GM23338 (cell line): ENCODE measurements around the gene MRPL34. TPM values are rescaled to one million over a fixed set of nuclear protein-coding genes. Genes with fewer than 3 reads are reported as not detected.

ENCODE experiments used
- ATAC-seq: fragments of 200-7000 bp; cut with Tn5 transposase; 3 replicates; pipeline ENCODE4 v1.9.1; 2020
- DNase-seq: peaks from one replicate; pipeline ENCODE4 v3.0.0-alpha.2; 2015; ENCODE audit warnings: low spot score
- H2AFZ ChIP-seq: fragments of 200-600 bp; sonication (generic); 2 replicates; pipeline ENCODE4 v1.8.0; 2016; ENCODE audit warnings: antibody characterized with exemption, mild to moderate bottlenecking, moderate library complexity
- H3F3A ChIP-seq: fragments of 200-600 bp; sonication (generic); replicated peaks from 2 replicates; pipeline ENCODE4 v1.8.0; 2017; ENCODE audit warnings: antibody characterized with exemption, mixed run types, low read depth
- H3K27ac ChIP-seq: fragments of 200-600 bp; sonication (generic); 2 replicates; pipeline ENCODE4 v1.6.1; 2016; ENCODE audit warnings: low read depth
- H3K27me3 ChIP-seq: fragments of 200-600 bp; sonication (generic); 2 replicates; pipeline ENCODE4 v1.8.0; 2016; ENCODE audit warnings: mild to moderate bottlenecking, mixed run types, moderate library complexity; ENCODE audit not compliant: insufficient read depth
- H3K36me3 ChIP-seq: fragments of 200-600 bp; sonication (generic); 2 replicates; pipeline ENCODE4 v1.8.0; 2016; ENCODE audit warnings: mild to moderate bottlenecking; ENCODE audit not compliant: insufficient read depth
- H3K4me1 ChIP-seq: fragments of 200-600 bp; sonication (generic); 2 replicates; pipeline ENCODE4 v1.8.0; 2016; ENCODE audit warnings: mild to moderate bottlenecking, moderate library complexity; ENCODE audit not compliant: insufficient read depth
- H3K4me2 ChIP-seq: fragments of 200-600 bp; sonication (generic); 2 replicates; pipeline ENCODE4 v1.7.1; 2017; ENCODE audit warnings: mixed run types
- H3K4me3 ChIP-seq: fragments of 200-600 bp; sonication (generic); 2 replicates; pipeline ENCODE4 v1.6.1; 2016; ENCODE audit warnings: mixed run types
- H3K79me2 ChIP-seq: fragments of 200-600 bp; sonication (generic); replicated peaks from 2 replicates; pipeline ENCODE4 v1.8.0; 2017; ENCODE audit warnings: mild to moderate bottlenecking; ENCODE audit not compliant: insufficient read depth
- H3K9me2 ChIP-seq: fragments of 200-600 bp; sonication (generic); 2 replicates; pipeline ENCODE4 v1.8.0; 2017; ENCODE audit not compliant: insufficient read depth
- H4K20me1 ChIP-seq: fragments of 200-600 bp; sonication (generic); replicated peaks from 2 replicates; pipeline ENCODE4 v1.8.0; 2017; ENCODE audit warnings: mild to moderate bottlenecking; ENCODE audit not compliant: insufficient read depth
- H3K27ac Mint-ChIP-seq: 2 replicates; pipeline ENCODE4 v1.8.0; 2020; ENCODE audit warnings: inconsistent platforms, mild to moderate bottlenecking, moderate library complexity, mixed read lengths
- H3K27me3 Mint-ChIP-seq: 3 replicates; pipeline ENCODE4 v1.8.0; 2022; ENCODE audit warnings: low read depth, mild to moderate bottlenecking, moderate library complexity, mixed read lengths, inconsistent platforms; ENCODE audit not compliant: insufficient read depth, poor library complexity
- H3K36me3 Mint-ChIP-seq: 3 replicates; pipeline ENCODE4 v1.8.0; 2021; ENCODE audit warnings: low read depth, mild to moderate bottlenecking, inconsistent platforms, moderate library complexity, mixed read lengths
- H3K4me1 Mint-ChIP-seq: 3 replicates; pipeline ENCODE4 v1.8.0; 2020; ENCODE audit warnings: mild to moderate bottlenecking, inconsistent platforms, mixed read lengths
- H3K4me3 Mint-ChIP-seq: 3 replicates; pipeline ENCODE4 v1.8.0; 2021; ENCODE audit warnings: moderate library complexity, mild to moderate bottlenecking, inconsistent platforms, mixed read lengths
- H3K9me3 Mint-ChIP-seq: 3 replicates; pipeline ENCODE4 v1.8.0; 2020; ENCODE audit warnings: moderate library complexity, mild to moderate bottlenecking, inconsistent platforms, mixed read lengths
- CREB1 ChIP-seq: fragments of 250-450 bp; sonication (Bioruptor Pico); IDR thresholded peaks from 2 replicates; pipeline ENCODE4 v1.5.0; 2020; ENCODE audit warnings: low read depth, mild to moderate bottlenecking, moderate library complexity
- EZH2 ChIP-seq: fragments of 200-600 bp; sonication (generic); IDR thresholded peaks from one replicate; pipeline ENCODE4 v1.8.0; 2017; ENCODE audit warnings: antibody characterized with exemption, mild to moderate bottlenecking, low read depth; ENCODE audit not compliant: unreplicated experiment
- JUNB ChIP-seq: IDR thresholded peaks from one replicate; pipeline ENCODE4 v1.6.1; 2016; ENCODE audit warnings: antibody characterized with exemption; ENCODE audit not compliant: unreplicated experiment
- NANOG ChIP-seq: IDR thresholded peaks from 2 replicates; pipeline ENCODE4 v1.6.1; 2016; ENCODE audit warnings: antibody characterized with exemption, borderline replicate concordance
- POLR2AphosphoS5 ChIP-seq: IDR thresholded peaks from 2 replicates; pipeline ENCODE4 v1.6.1; 2016; ENCODE audit warnings: antibody characterized with exemption, low read depth
- STAT1 ChIP-seq: IDR thresholded peaks from one replicate; pipeline ENCODE4 v1.6.1; 2016; ENCODE audit warnings: antibody characterized with exemption; ENCODE audit not compliant: unreplicated experiment
- ZNF114 ChIP-seq: fragments of 250-450 bp; sonication (Bioruptor Pico); IDR thresholded peaks from 2 replicates; pipeline ENCODE4 v1.5.0; 2020; ENCODE audit warnings: mild to moderate bottlenecking, moderate library complexity
- ZNF331 ChIP-seq: fragments of 250-450 bp; sonication (Bioruptor Pico); IDR thresholded peaks from 2 replicates; pipeline ENCODE4 v1.5.0; 2020; ENCODE audit warnings: low read depth, mild to moderate bottlenecking, moderate library complexity
- polyA plus RNA-seq: library from polyadenylated mRNA; unstranded; fragments of >200 nt; fragmentation: Nextera tagmentation; extraction: Ambion mirVana; gene quantifications from 2 replicates; pipeline ENCODE4 v1.2.1, GENCODE V29; 2016
- total RNA-seq: library from RNA; depleted of rRNA; stranded (reverse); fragments of >200 nt; shearing (Covaris generic); gene quantifications from 2 replicates; pipeline ENCODE4 v1.2.3, GENCODE V29; 2014
- TF ChIP-seq, protein P1 (sequence below): IDR thresholded peaks from 2 replicates; pipeline ENCODE4 v1.6.1; 2016; ENCODE audit warnings: antibody characterized with exemption
- TF ChIP-seq, protein P2 (sequence below): IDR thresholded peaks from one replicate; pipeline ENCODE4 v1.6.1; 2018; ENCODE audit warnings: antibody characterized with exemption; ENCODE audit not compliant: unreplicated experiment
- TF ChIP-seq, protein P3 (sequence below), 2 experiments: fragments of 200-600 bp in 1 of 2; sonication (generic) in 1 of 2; conservative IDR thresholded peaks; 2 replicates each; pipeline versions ENCODE4 v1.5.1 to v1.6.1; 2016 to 2017; ENCODE audit warnings: antibody characterized with exemption in 2 of 2, low read depth in 2 of 2, mild to moderate bottlenecking in 2 of 2, moderate library complexity in 1 of 2

The MRPL34 gene
- total and polyA plus RNA-seq, 2 experiments from 2014 or later = 59.9 to 266 TPM

DNA sequence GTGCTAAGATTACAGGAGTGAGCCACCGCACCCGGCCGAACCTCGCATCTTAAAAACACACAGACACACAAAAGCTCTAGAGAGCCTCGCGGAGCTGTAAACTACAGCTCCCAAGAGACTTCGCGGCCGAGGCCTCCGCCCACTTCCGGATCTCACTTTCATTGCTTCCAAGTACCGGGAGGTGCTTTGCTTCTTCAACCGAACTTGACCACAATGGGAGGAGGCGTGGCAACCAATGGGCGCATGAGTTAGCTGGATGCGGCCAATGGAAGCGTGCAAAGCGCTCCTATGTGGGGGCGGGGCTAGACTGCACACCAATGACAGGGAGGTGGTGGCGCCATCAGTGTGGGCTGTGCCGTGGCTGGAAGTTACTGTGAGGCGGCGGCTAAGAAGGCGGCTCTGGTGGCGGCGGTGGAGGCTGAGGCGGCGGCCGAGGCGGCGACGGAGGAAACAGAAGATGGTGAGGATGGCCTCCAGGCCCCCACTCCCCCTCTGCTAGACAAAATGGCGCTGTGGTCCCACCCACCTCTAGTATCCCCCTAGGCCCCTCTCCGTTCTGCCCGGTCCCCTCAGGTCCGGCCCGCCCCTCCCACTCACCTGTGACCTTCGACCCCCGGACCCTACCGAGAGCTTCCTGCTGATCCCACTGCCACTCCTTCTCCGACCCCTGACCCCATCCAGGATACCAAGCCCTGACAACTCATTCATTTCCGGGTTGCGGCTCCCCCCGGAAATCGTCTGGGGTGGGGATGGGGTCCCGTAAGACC, 3.7 kb downstream of the MRPL34 start, which contains the start of gene DDA1 (continued):
- no peak for TF ChIP-seq EZH2
- peak; percentile 76 for TF ChIP-seq POLR2AphosphoS5
- TF ChIP-seq JUNB = no peak
- no peak for TF ChIP-seq STAT1
- TF ChIP-seq, protein P1, sequence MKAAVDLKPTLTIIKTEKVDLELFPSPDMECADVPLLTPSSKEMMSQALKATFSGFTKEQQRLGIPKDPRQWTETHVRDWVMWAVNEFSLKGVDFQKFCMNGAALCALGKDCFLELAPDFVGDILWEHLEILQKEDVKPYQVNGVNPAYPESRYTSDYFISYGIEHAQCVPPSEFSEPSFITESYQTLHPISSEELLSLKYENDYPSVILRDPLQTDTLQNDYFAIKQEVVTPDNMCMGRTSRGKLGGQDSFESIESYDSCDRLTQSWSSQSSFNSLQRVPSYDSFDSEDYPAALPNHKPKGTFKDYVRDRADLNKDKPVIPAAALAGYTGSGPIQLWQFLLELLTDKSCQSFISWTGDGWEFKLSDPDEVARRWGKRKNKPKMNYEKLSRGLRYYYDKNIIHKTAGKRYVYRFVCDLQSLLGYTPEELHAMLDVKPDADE = peak; percentile 91
- no peak for TF ChIP-seq NANOG

DNA sequence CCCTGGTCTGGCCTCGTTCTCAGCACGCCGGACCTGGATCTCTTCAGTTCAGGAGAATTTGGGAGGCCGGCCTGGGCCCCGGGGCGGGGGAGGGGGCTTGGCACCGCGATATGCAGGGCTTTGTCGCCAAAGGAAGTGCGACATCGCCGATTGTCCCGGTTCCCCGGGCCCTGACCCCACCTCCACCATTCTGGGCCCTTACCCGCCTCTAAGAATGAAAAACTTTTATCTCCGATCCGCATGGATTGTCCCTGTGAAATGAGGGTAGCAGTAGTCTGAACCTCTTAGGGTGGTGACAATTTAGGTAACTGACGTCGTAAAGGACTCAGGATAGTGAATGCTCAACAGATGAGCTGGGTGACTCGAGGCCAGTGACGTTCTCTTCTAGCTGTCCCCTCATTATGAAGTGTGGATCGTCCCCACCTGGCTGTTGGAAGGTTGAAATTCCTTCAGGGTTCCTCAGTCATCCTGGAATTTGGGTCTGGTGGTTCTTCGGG, 4.3 kb downstream of the MRPL34 start:
- Histone ChIP-seq H3K27me3 (no peaks in the 10 kb centered on the region), H3K79me2 (peaks cover 35% of the 10 kb centered on the region), H2AFZ (no peak overlapping the region; the same call in 1 of the 2 replicates), H3K27ac (peak overlapping the region; percentile 91), H3K36me3 (peaks cover 4% of the 10 kb centered on the region; the same call in 1 of the 2 replicates), H3F3A (peaks cover 26% of the 10 kb centered on the region), H3K4me3 (peak overlapping the region; percentile 94), H3K4me2 (peak overlapping the region; percentile 99), H3K4me1 (peaks cover 19% of the 10 kb centered on the region), H4K20me1 (peaks cover 16% of the 10 kb centered on the region), H3K9me2 (no peaks in the 10 kb centered on the region)
- Mint-ChIP-seq H3K36me3 (peaks cover 28% of the 10 kb centered on the region), H3K4me3 (peak overlapping the region; percentile 96), H3K27ac (peak overlapping the region; percentile 97), H3K4me1 (peaks cover 22% of the 10 kb centered on the region), H3K27me3 (peaks cover 23% of the 10 kb centered on the region), H3K9me3 (no peaks in the 10 kb centered on the region; the same call in 1 of the 3 replicates)
- TF ChIP-seq NANOG (no peak), CREB1 (peak; percentile 73), STAT1 (no peak)
- DNase-seq (no peak), ATAC-seq (no peak)

DNA sequence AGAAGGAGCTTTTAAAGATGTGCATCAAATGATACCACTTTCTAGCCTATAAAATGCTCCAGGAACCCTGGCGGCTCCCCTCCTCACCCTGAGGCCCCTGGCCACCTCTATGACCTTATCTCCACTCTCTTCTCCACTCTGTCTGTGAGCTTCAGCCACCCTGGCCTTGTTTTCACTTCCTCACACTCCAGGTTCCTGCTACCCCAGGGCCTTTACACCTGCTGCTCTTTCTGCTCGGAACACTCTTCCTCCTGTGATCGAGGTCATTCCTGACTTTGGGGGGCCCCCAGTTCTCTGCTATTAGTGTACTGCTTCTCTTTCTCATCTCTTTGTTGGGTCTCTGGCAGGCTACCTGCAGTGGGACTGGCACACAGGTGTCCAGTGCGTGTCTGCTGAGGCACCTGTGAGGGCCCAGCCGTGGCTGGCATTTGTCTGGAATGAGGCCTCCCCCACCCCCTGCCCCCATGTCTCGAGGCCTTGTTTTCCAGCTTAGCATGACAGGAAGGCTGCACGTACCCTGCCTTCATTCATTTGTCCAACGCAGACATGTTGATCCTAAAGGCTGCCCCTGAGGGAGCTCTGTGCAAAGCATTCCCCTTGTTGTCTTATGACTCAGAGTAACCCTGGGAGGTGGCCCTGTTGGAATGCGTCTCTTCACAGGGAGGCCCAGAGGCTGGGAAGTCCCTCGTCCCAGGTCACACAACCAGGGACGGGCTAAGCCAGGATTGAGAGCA, 6.0 kb downstream of the MRPL34 start:
- H3K4me1 ChIP-seq = peaks cover 16% of the 10 kb centered on the region
- H3K9me3 Mint-ChIP-seq = no peaks in the 10 kb centered on the region; the same call in 2 of the 3 replicates
- H3F3A ChIP-seq = peaks cover 16% of the 10 kb centered on the region
- peaks cover 32% of the 10 kb centered on the region for H3K79me2 ChIP-seq
- no peak overlapping the region for H3K4me3 ChIP-seq
- H2AFZ ChIP-seq = no peak overlapping the region
- H3K36me3 Mint-ChIP-seq = peaks cover 37% of the 10 kb centered on the region
- no peak overlapping the region for H3K27ac ChIP-seq
- H3K27me3 Mint-ChIP-seq = peaks cover 20% of the 10 kb centered on the region
- peaks cover 10% of the 10 kb centered on the region; the same call in 1 of the 2 replicates for H3K36me3 ChIP-seq
- TF ChIP-seq CREB1 (no peak), ZNF331 (no peak), EZH2 (no peak), ZNF114 (CRISPR knock-in tag) (no peak), NANOG (no peak)
- TF ChIP-seq, protein P2, sequence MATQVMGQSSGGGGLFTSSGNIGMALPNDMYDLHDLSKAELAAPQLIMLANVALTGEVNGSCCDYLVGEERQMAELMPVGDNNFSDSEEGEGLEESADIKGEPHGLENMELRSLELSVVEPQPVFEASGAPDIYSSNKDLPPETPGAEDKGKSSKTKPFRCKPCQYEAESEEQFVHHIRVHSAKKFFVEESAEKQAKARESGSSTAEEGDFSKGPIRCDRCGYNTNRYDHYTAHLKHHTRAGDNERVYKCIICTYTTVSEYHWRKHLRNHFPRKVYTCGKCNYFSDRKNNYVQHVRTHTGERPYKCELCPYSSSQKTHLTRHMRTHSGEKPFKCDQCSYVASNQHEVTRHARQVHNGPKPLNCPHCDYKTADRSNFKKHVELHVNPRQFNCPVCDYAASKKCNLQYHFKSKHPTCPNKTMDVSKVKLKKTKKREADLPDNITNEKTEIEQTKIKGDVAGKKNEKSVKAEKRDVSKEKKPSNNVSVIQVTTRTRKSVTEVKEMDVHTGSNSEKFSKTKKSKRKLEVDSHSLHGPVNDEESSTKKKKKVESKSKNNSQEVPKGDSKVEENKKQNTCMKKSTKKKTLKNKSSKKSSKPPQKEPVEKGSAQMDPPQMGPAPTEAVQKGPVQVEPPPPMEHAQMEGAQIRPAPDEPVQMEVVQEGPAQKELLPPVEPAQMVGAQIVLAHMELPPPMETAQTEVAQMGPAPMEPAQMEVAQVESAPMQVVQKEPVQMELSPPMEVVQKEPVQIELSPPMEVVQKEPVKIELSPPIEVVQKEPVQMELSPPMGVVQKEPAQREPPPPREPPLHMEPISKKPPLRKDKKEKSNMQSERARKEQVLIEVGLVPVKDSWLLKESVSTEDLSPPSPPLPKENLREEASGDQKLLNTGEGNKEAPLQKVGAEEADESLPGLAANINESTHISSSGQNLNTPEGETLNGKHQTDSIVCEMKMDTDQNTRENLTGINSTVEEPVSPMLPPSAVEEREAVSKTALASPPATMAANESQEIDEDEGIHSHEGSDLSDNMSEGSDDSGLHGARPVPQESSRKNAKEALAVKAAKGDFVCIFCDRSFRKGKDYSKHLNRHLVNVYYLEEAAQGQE = no peak
- TF ChIP-seq, protein P3, sequence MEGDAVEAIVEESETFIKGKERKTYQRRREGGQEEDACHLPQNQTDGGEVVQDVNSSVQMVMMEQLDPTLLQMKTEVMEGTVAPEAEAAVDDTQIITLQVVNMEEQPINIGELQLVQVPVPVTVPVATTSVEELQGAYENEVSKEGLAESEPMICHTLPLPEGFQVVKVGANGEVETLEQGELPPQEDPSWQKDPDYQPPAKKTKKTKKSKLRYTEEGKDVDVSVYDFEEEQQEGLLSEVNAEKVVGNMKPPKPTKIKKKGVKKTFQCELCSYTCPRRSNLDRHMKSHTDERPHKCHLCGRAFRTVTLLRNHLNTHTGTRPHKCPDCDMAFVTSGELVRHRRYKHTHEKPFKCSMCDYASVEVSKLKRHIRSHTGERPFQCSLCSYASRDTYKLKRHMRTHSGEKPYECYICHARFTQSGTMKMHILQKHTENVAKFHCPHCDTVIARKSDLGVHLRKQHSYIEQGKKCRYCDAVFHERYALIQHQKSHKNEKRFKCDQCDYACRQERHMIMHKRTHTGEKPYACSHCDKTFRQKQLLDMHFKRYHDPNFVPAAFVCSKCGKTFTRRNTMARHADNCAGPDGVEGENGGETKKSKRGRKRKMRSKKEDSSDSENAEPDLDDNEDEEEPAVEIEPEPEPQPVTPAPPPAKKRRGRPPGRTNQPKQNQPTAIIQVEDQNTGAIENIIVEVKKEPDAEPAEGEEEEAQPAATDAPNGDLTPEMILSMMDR (conservative IDR thresholded peaks at IDR 0.05; ENCODE audit: low read depth in 2 of 2) = no peak
- H3K27ac Mint-ChIP-seq = 0 out of 2 replicates have a peak overlapping the region, but pooled peaks have one; percentile 28
- ATAC-seq (no peak), DNase-seq (no peak)
- H3K9me2 ChIP-seq = no peaks in the 10 kb centered on the region
- no peaks in the 10 kb centered on the region for H3K27me3 ChIP-seq
- peaks cover 16% of the 10 kb centered on the region for H3K4me1 Mint-ChIP-seq
- H3K4me2 ChIP-seq = no peak overlapping the region
- peaks cover 16% of the 10 kb centered on the region for H4K20me1 ChIP-seq
- peak overlapping the region; percentile 56 for H3K4me3 Mint-ChIP-seq
